ENCODE data around the gene COPZ2.
"Not testable (repeated sequence)": the region's sequence is repeated elsewhere in the genome, so short reads cannot be mapped to it uniquely, and the experiment has no call there.

Gene COPZ2

DNA sequence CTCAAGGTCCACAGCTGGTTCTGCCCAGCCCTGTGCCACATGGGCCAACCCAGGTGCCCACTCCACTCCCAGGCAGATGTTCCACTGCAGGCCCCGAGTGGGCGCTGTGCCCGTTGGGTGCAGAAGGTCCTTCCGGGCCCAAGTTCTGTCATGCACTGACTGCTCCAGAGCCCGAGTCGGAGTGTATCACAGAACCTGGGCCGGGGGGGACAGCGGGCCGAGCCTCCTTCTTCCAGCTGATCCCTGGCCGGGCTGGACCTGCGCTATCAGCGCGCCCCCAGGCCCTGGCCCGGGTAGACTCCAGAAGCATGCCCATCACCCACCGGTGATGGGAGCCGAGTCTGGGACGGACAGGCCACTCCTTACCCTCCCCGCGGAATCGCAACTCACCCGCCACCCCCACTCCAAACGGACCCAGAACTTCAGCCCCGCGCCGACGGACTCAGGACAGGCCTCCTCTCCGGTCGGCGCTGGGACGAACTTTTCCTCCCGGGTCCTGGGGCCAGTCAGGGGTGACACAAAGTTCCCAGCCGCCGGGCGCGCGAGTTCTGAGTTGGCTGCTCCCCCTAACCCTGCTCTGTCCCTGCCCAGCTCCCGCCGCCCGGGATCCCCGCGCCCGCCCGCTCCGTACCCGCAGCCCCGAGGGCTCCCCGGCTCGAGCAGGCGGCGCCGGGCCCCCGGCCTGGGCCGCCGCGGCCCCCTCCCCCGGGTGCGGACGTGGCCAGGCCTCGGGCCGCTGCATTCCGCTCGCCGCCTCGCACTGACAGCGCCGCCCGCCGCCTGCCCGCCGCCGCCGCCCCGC lies at the start of gene COPZ2:
TSS of gene COPZ2 (minus strand) at position 762 of the 802 bp plus-strand sequence. CDS start at position 742, 20 bp downstream.
- DNase-seq (ENCODE audit: low read depth in 3 of 3, low spot score in 1 of 3): peak in 1 of 3 donors; percentile 25

GRCh38 chr17:48084932-48085331 lies 47.3 kb upstream of the COPZ2 start:
- no peak for DNase-seq (ENCODE audit: low read depth in 3 of 3, low spot score in 1 of 3)

DNA sequence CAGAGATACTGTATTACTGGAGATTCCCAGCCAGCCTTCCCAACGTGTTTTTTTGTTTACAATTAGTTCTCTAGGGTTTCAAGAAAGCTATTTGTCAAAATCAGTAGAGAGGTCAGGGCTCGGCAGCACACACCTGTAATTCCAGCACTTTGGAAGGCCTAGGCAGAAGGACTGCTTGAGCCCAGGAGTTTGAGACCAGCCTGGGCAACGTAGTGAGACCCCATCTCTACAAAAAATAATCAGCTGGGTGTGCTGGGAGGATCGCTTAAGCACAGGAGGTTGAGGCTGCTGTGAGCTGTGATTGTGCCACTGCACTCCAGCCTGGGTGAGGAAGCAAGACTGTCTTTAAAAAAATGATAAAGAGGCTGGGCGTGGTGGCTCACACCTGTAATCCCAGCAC lies 44.3 kb upstream of the COPZ2 start:
- no peak for DNase-seq (ENCODE audit: low read depth in 3 of 3, low spot score in 1 of 3)

- not testable (repeated sequence) for DNase-seq (ENCODE audit: low read depth in 3 of 3, low spot score in 1 of 3)
Measured at GRCh38 chr17:48077152-48077551, 39.6 kb upstream of the COPZ2 start.

DNA sequence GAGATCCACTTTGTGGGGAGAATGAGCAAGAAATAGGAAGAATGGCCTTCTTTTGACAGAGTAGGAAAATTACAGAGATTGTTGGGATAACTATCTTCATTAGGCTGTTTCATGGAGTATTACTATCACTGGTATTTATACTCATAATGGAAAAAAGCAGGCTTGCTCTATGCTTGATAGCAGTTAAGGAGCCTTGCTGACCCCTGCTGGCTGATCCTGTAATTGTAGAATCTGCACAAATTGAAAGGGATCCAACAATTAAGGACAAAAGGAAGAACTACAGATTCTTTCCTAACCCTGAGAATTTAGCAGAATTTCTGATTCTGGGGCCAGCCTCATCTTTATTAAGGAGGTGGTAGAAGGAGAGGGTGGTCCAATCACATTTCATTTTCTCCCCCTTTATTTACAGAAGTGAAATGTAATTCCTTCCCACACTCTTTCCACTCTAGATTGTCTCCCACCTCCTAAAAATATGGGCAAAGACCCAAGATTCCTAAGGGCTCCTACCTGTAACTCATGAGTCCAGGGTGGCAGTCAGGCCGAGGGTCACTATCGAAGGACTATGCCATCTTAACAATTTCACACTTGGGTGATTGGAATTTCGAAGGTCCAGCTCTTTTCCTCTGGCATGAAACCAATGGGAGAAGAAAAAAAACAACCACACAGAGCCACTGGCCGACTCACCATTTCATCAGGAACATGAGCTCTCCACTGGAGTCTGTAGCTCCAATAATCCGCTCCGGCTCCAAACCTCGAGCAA lies 36.9 kb upstream of the COPZ2 start:
- peak; percentile 51 to 55 (median 54) for DNase-seq (ENCODE audit: low read depth in 3 of 3, low spot score in 1 of 3)

DNA sequence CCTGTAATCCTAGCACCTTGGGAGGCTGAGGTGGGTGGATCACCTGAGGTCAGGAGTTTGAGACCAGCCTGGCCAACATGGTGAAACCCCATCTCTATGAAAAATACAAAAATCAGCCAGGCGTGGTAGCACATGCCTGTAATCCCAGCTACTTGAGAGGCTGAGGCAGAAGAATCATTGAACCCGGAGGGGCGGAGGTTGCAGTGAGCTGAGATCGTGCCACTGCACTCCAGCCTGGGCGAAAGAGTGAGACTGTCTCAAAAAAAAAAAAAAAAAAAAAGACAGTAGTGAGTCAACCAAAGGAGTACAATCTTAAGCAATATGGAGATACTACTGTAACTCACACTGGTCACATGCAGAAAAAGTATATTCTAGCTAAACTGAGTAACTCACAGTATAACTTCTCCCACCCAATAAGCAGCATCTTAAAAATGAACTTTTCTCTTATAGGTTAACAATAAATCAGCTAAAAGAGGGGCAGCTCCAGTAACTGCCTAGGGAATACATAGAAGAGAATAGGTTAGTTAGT lies 36.0 kb upstream of the COPZ2 start:
- DNase-seq (ENCODE audit: low read depth in 3 of 3, low spot score in 1 of 3): not testable (repeated sequence)

DNA sequence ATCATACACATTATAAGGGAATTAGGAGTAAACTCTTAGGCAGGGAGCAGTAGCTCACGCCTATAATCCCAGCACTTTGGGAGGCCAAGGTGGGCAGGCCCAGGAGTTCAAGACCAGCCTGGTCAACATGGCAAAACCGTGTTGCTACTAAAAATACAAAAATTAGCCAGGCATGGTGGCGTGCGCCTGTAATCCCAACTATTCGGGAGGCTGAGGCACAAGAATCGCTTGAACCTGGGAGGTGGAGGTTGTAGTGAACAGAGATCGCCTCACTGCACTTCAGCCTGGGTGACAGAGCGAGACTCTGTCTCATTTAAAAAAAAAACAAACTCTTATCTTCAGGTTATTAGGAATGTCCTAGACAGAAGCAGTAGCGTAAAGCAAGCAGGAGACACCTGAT lies 35.2 kb upstream of the COPZ2 start:
- DNase-seq (ENCODE audit: low read depth in 3 of 3, low spot score in 1 of 3): not testable (repeated sequence)

DNA sequence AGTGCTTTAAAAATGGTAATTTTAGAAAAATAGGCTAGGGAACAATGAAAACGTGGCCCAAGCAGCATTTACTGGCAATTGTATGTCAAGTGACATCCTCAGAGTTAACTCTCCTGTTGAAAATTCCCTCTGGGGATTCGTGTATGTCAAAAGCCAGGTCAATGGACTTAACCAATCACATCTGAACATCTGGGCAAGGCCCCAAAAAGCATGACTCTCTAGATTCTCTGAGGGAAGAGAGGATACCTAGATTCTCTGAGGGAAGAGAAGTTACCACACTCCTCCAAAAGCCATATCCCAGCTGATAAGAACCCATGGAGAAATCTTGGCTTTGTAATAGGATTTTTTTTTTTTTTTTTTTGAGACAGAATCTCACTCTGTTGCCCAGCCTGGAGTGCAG lies 34.1 kb upstream of the COPZ2 start:
- no peak for DNase-seq (ENCODE audit: low read depth in 3 of 3, low spot score in 1 of 3)

- DNase-seq (ENCODE audit: low read depth in 3 of 3, low spot score in 1 of 3): no peak
Measured at GRCh38 chr17:48070195-48070594, 32.6 kb upstream of the COPZ2 start.

DNA sequence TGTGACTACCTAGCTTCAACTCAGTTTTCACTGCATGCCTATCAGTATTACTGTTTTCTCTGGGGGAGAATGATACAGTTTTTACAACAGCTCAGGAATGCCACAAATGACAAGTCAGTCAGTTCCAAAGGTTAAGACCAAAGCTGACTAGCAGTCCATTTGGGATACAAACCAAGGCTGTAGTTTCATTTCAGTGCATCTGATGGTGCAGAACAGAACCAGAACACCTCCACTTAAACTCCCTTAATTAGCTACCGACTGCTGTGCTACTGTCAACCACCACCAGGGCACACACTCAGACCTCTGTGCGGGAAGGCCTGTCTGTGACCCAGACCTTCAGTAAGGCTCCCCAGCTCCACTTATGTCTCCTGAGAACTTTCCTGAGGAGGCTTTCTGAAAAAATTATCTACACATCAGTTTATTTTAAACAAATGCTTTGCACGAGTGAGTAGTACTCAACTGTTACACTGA lies 30.9 kb upstream of the COPZ2 start:
- no peak for DNase-seq (ENCODE audit: low read depth in 3 of 3, low spot score in 1 of 3)

GRCh38 chr17:48067808-48068207 lies 30.2 kb upstream of the COPZ2 start:
- DNase-seq (ENCODE audit: low read depth in 3 of 3, low spot score in 1 of 3): not testable (repeated sequence)

DNA sequence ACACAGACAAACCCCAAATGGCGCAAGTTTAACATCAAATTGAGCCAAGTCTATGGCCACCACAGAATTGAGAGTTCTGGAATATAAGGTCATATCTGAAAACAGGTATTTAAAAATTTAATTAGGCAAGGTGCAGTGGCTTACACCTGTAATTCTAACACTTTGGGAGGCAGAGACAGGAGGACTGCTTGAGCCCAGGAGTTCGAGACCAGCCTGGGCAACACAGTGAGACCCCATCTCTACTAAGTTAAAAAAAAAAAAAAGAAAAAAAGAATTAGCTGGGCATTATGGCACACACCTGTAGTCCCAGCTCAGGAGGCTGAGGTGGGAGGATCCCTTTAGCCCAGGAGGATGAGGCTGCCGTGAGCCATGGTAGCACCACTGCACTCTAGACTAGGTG lies 29.6 kb upstream of the COPZ2 start:
- no peak for DNase-seq (ENCODE audit: low read depth in 3 of 3, low spot score in 1 of 3)

DNA sequence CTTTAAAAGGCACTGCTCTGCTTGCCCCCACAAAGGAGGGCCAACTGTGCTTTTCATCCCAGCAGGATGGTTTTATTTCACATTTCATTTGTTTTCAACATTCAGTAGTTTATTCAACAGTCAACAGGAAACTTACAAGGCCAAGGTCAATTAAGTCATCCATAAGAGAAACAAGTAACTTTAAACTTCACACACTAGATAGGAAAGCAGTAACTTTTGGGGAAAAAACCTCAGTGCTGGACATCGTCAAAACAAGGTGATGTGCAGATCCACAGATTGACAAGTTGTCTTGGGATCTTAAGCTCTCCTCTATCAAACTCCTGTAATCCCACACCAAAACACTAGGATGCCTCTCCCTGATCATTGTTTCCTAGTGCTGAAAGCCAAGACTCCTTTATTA lies 29.1 kb upstream of the COPZ2 start:
- no peak for DNase-seq (ENCODE audit: low read depth in 3 of 3, low spot score in 1 of 3)

- no peak for DNase-seq (ENCODE audit: low read depth in 3 of 3, low spot score in 1 of 3)
Measured at GRCh38 chr17:48066192-48066591, 28.6 kb upstream of the COPZ2 start.

GRCh38 chr17:48064638-48065037 lies 27.0 kb upstream of the COPZ2 start:
- DNase-seq (ENCODE audit: low read depth in 3 of 3, low spot score in 1 of 3): no peak

- DNase-seq (ENCODE audit: low read depth in 3 of 3, low spot score in 1 of 3): no peak
Measured at GRCh38 chr17:48062273-48062672, 24.7 kb upstream of the COPZ2 start.

DNA sequence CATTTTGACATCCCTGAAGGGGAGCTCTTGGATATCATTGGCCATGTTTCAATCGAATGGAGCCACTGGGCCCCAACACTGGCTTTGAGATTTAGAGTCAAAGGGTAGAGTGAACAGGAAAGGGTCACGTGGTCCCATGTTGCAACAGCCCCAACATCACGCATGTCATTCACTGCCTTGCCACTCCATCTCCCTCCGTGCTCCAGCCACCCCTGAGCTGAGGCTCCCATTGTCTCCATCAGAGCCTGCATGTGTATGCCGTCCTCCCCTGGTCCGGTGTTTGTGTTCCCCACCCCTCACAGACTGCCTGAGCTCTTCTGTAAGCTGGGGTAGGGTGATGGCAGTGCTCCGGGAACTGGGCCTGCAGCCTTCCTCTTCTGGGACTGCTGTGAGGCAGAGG lies 22.7 kb upstream of the COPZ2 start:
- DNase-seq (ENCODE audit: low read depth in 3 of 3, low spot score in 1 of 3): no peak

DNA sequence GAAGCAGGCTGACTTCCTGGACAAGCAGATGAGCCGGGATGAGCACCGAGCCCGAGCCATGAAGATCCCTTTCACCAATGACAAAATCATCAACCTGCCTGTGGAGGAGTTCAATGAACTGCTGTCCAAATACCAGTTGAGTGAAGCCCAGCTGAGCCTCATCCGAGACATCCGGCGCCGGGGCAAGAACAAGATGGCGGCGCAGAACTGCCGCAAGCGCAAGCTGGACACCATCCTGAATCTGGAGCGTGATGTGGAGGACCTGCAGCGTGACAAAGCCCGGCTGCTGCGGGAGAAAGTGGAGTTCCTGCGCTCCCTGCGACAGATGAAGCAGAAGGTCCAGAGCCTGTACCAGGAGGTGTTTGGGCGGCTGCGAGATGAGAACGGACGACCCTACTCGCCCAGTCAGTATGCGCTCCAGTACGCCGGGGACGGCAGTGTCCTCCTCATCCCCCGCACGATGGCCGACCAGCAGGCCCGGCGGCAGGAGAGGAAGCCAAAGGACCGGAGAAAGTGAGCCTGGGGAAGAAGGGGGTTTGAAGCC lies 21.6 kb upstream of the COPZ2 start:
- no peak for DNase-seq (ENCODE audit: low read depth in 3 of 3, low spot score in 1 of 3)

- DNase-seq (ENCODE audit: low read depth in 3 of 3, low spot score in 1 of 3): no peak
Measured at GRCh38 chr17:48058393-48059124, 21.0 kb upstream of the COPZ2 start.

- no peak for DNase-seq (ENCODE audit: low read depth in 3 of 3, low spot score in 1 of 3)
Measured at GRCh38 chr17:48057626-48058025, 20.0 kb upstream of the COPZ2 start.

DNA sequence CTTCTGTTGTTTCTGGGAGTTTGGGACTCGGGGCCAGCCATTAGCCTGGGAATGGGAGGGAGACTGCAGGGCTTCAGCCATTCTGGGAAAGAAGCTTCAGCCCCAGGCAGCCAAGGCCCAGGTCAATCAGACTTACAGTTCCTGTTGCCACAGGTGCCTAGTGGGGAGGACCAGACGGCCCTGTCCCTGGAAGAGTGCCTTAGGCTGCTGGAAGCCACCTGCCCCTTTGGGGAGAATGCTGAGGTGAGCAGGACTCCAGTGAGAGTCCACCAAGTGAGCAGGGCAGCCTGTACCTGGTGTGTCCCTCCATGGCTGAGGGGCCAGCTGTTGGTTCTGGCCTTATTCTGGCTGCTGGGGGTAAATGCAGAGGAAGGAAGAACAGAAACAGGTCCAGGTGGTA lies 19.3 kb upstream of the COPZ2 start:
- no peak for DNase-seq (ENCODE audit: low read depth in 3 of 3, low spot score in 1 of 3)
